Uterus (tissue), 4 donors: Measurements from ENCODE around the gene SERTAD1. TPM values are rescaled to one million over a fixed set of nuclear protein-coding genes. Genes with fewer than 3 reads are reported as not detected.

Experiments
- DNase-seq, 2 donors: peaks; one replicate each; pipeline ENCODE4 v3.0.0-alpha.2; 2019 to 2020
- H3K27ac ChIP-seq, 2 donors: fragments of 200-600 bp; sonication (generic); 1 replicate in 1 of 2; 2 replicates in 1 of 2; pipeline ENCODE4 v1.5.1; 2016 to 2018
- H3K27me3 ChIP-seq, 2 donors: fragments of 200-600 bp; sonication (generic); one replicate each; pipeline ENCODE4 v1.5.1; 2018 to 2019; ENCODE audit warnings: control low read depth in 1 of 2
- H3K36me3 ChIP-seq, 2 donors: fragments of 200-600 bp; sonication (generic); one replicate each; pipeline ENCODE4 v1.5.1; 2019; ENCODE audit warnings: control low read depth in 1 of 2
- H3K4me1 ChIP-seq, 2 donors: fragments of 200-600 bp; sonication (generic); one replicate each; pipeline ENCODE4 v1.5.1; 2018 to 2019; ENCODE audit warnings: control low read depth in 1 of 2
- H3K4me3 ChIP-seq, 2 donors: fragments of 200-600 bp; sonication (generic); 1 replicate in 1 of 2; 2 replicates in 1 of 2; pipeline ENCODE4 v1.5.1; 2018 to 2019; ENCODE audit warnings: mild to moderate bottlenecking in 1 of 2
- H3K9me3 ChIP-seq, 2 donors: fragments of 200-600 bp; sonication (generic); one replicate each; pipeline ENCODE4 v1.5.1; 2019; ENCODE audit warnings: control low read depth in 1 of 2
- CTCF ChIP-seq, 4 experiments: fragments of 200-600 bp in 2 of 4; fragments of 450-650 bp in 2 of 4; sonication (generic) in 2 of 4; IDR thresholded peaks; one replicate each; pipeline ENCODE4 v1.5.1; 2016 to 2019; ENCODE audit warnings: antibody characterized with exemption in 4 of 4, mild to moderate bottlenecking in 2 of 4, moderate library complexity in 1 of 4
- POLR2A ChIP-seq, 2 donors: fragments of 450-650 bp; IDR thresholded peaks; one replicate each; pipeline ENCODE4 v1.6.1; 2016; ENCODE audit warnings: antibody characterized with exemption in 2 of 2, mild to moderate bottlenecking in 1 of 2, moderate library complexity in 1 of 2
- intact Hi-C: fragments of 100-400 bp; cut with DNase I; formaldehyde crosslinking; loops from one replicate; pipeline ENCODE4 v1.15.1; 2023; ENCODE audit warnings: low total_unique reads
- total RNA-seq, 4 donors: library from RNA; depleted of rRNA in 3 of 4; stranded (reverse); fragments of >200 nt in 3 of 4; gene quantifications; one replicate each; pipeline versions ENCODE4 v1.1.0 to v1.2.4, GENCODE V29; 2014 to 2023
- donor health status: DM: yes; HTN: yes; CAD: no.

SERTAD1 gene
- total RNA-seq, 4 donors from 2014 or later = 3.1 to 18.4 (median 15.8) TPM

- TF ChIP-seq CTCF (IDR thresholded peaks at IDR 0.05) = no peak
- DNase-seq = no peak
- intact Hi-C loops = no loop called here
Measured at GRCh38 chr19:40393894-40394815, 31.6 kb downstream of the SERTAD1 start.

GRCh38 chr19:40392894-40393517, 32.8 kb downstream of the SERTAD1 start:
- TF ChIP-seq CTCF (IDR thresholded peaks at IDR 0.05) = no peak
- TF ChIP-seq POLR2A (IDR thresholded peaks at IDR 0.05) = no peak
- no peak for DNase-seq
- H3K4me1 ChIP-seq = no peaks in the 10 kb centered on the region
- H3K27ac ChIP-seq = no peak overlapping the region
- intact Hi-C loops = no loop called here
- H3K4me3 ChIP-seq = no peak overlapping the region
- no peaks in the 10 kb centered on the region for H3K36me3 ChIP-seq
- no peaks in the 10 kb centered on the region for H3K27me3 ChIP-seq
- H3K9me3 ChIP-seq = no peaks in the 10 kb centered on the region

More at GRCh38 chr19:40393894-40394815, 31.6 kb downstream of the SERTAD1 start:
- H3K4me3 ChIP-seq = no peak overlapping the region
- H3K27me3 ChIP-seq = no peaks in the 10 kb centered on the region
- no peaks in the 10 kb centered on the region for H3K4me1 ChIP-seq
- H3K36me3 ChIP-seq = no peaks in the 10 kb centered on the region
- H3K9me3 ChIP-seq = no peaks in the 10 kb centered on the region
- no peak overlapping the region for H3K27ac ChIP-seq

- DNase-seq = no peak
- Histone ChIP-seq H3K4me3 (no peak overlapping the region), H3K4me1 (no peaks in the 10 kb centered on the region), H3K27me3 (no peaks in the 10 kb centered on the region), H3K9me3 (no peaks in the 10 kb centered on the region), H3K27ac (no peak overlapping the region), H3K36me3 (no peaks in the 10 kb centered on the region)
- intact Hi-C loops = no loop called here
- no peak for TF ChIP-seq POLR2A (IDR thresholded peaks at IDR 0.05)
- TF ChIP-seq CTCF (IDR thresholded peaks at IDR 0.05) = no peak
Measured at GRCh38 chr19:40392123-40392522, 33.7 kb downstream of the SERTAD1 start.

- Histone ChIP-seq H3K36me3 (no peaks in the 10 kb centered on the region), H3K4me3 (no peak within 1 kb of the TSS), H3K27me3 (no peaks in the 10 kb centered on the region), H3K27ac (no peak within 1 kb of the TSS), H3K4me1 (no peaks in the 10 kb centered on the region), H3K9me3 (no peaks in the 10 kb centered on the region)
- DNase-seq = no peak
- TF ChIP-seq POLR2A (IDR thresholded peaks at IDR 0.05) (no peak), CTCF (IDR thresholded peaks at IDR 0.05) (no peak)
- intact Hi-C loops = no loop called here
Measured at GRCh38 chr19:40390084-40390742, 35.6 kb downstream of the SERTAD1 start, which contains the start of gene HIPK4. Gene HIPK4, minus strand, starts transcription at chr19:40390181. Its CDS starts 279 bp downstream, at chr19:40389902.
